Neural progenitor cell (in vitro differentiated cells): Measurements from ENCODE around the gene STX8. TPM values are rescaled to one million over a fixed set of nuclear protein-coding genes. Genes with fewer than 3 reads are reported as not detected.

Experiments
- DNase-seq: peaks from one replicate; pipeline ENCODE4 v3.0.0-alpha.2; 2016; ENCODE audit warnings: low spot score
- H2AFZ ChIP-seq: fragments of 200-600 bp; sonication (generic); replicated peaks from 2 replicates; pipeline ENCODE4 v1.6.1; 2016; ENCODE audit warnings: antibody characterized with exemption
- H3F3A ChIP-seq: fragments of 200-600 bp; sonication (generic); 2 replicates; pipeline ENCODE4 v1.6.1; 2016; ENCODE audit warnings: antibody characterized with exemption, low read depth
- H3K27ac ChIP-seq: fragments of 200-600 bp; sonication (generic); 2 replicates; pipeline ENCODE4 v1.5.1; 2016; ENCODE audit warnings: mild to moderate bottlenecking
- H3K27me3 ChIP-seq: fragments of 200-600 bp; sonication (generic); 2 replicates; pipeline ENCODE4 v1.6.1; 2016; ENCODE audit warnings: mild to moderate bottlenecking, moderate library complexity
- H3K36me3 ChIP-seq: fragments of 200-600 bp; sonication (generic); 2 replicates; pipeline ENCODE4 v1.5.1; 2016
- H3K4me1 ChIP-seq: fragments of 200-600 bp; sonication (generic); 2 replicates; pipeline ENCODE4 v1.6.1; 2016; ENCODE audit warnings: mixed run types
- H3K4me2 ChIP-seq: fragments of 200-600 bp; sonication (generic); 2 replicates; pipeline ENCODE4 v1.6.1; 2016
- H3K4me3 ChIP-seq: fragments of 200-600 bp; sonication (generic); 2 replicates; pipeline ENCODE4 v1.5.1; 2016
- H3K79me2 ChIP-seq: fragments of 200-600 bp; sonication (generic); 2 replicates; pipeline ENCODE4 v1.6.1; 2016; ENCODE audit warnings: low read depth
- H3K9ac ChIP-seq: fragments of 200-600 bp; sonication (generic); 2 replicates; pipeline ENCODE4 v1.6.1; 2016
- H3K9me3 ChIP-seq: fragments of 200-600 bp; sonication (generic); 2 replicates; pipeline ENCODE4 v1.5.1; 2016; ENCODE audit warnings: low read depth
- H4K20me1 ChIP-seq: fragments of 200-600 bp; sonication (generic); 2 replicates; pipeline ENCODE4 v1.6.1; 2016; ENCODE audit warnings: low read depth
- H3K27ac Mint-ChIP-seq: 3 replicates; pipeline ENCODE4 v1.8.0; 2021; ENCODE audit warnings: mixed read lengths
- H3K27me3 Mint-ChIP-seq: 2 replicates; pipeline ENCODE4 v1.8.0; 2022; ENCODE audit warnings: low read depth, mild to moderate bottlenecking, inconsistent platforms, moderate library complexity, mixed read lengths; ENCODE audit not compliant: insufficient read depth
- H3K36me3 Mint-ChIP-seq: 3 replicates; pipeline ENCODE4 v1.8.0; 2021; ENCODE audit warnings: mixed read lengths
- H3K4me1 Mint-ChIP-seq: 3 replicates; pipeline ENCODE4 v1.8.0; 2021; ENCODE audit warnings: mixed read lengths
- H3K4me3 Mint-ChIP-seq: 3 replicates; pipeline ENCODE4 v1.8.0; 2021; ENCODE audit warnings: mild to moderate bottlenecking, moderate library complexity, mixed read lengths
- H3K9me3 Mint-ChIP-seq: 3 replicates; pipeline ENCODE4 v1.8.0; 2020; ENCODE audit warnings: mixed read lengths
- CTCF ChIP-seq: fragments of 200-600 bp; sonication (generic); IDR thresholded peaks from 2 replicates; pipeline ENCODE4 v1.5.1; 2017; ENCODE audit warnings: antibody characterized with exemption, mild to moderate bottlenecking
- EZH2 ChIP-seq: fragments of 200-600 bp; sonication (generic); IDR thresholded peaks from 2 replicates; pipeline ENCODE4 v1.6.1; 2017; ENCODE audit warnings: antibody characterized with exemption, mild to moderate bottlenecking, moderate library complexity
- EZH2phosphoT487 ChIP-seq: fragments of 200-600 bp; sonication (generic); IDR thresholded peaks from 2 replicates; pipeline ENCODE4 v1.6.1; 2017; ENCODE audit warnings: antibody characterized with exemption
- total RNA-seq: library from RNA; depleted of rRNA; stranded (reverse); fragments of >200 nt; gene quantifications from 2 replicates; pipeline ENCODE4 v1.2.3, GENCODE V29; 2015; ENCODE audit warnings: low replicate concordance

STX8 gene
- total RNA-seq, 1 donor from 2014 or later = 79.7 TPM

GRCh38 chr17:9234389-9234945 lies 341.2 kb downstream of the STX8 start:
- H3K4me1 ChIP-seq = peaks cover 4% of the 10 kb centered on the region
- no peak overlapping the region for H3K9ac ChIP-seq
- Mint-ChIP-seq H3K4me3 (no peak overlapping the region), H3K9me3 (no peaks in the 10 kb centered on the region), H3K4me1 (peaks cover 25% of the 10 kb centered on the region), H3K36me3 (no peaks in the 10 kb centered on the region), H3K27ac (no peak overlapping the region), H3K27me3 (peaks cover 19% of the 10 kb centered on the region)
- no peaks in the 10 kb centered on the region for H3K9me3 ChIP-seq
- H3F3A ChIP-seq = peaks cover 4% of the 10 kb centered on the region
- no peak overlapping the region for H3K4me3 ChIP-seq
- H3K27me3 ChIP-seq = peaks cover 19% of the 10 kb centered on the region
- no peaks in the 10 kb centered on the region for H3K79me2 ChIP-seq
- no peak overlapping the region for H3K27ac ChIP-seq
- H2AFZ ChIP-seq = no peak overlapping the region
- TF ChIP-seq CTCF = no peak
- TF ChIP-seq EZH2phosphoT487 = no peak
- no peak for TF ChIP-seq EZH2
- no peak for DNase-seq
- H4K20me1 ChIP-seq = peaks cover 18% of the 10 kb centered on the region
- no peaks in the 10 kb centered on the region for H3K36me3 ChIP-seq
- no peak overlapping the region for H3K4me2 ChIP-seq

DNA sequence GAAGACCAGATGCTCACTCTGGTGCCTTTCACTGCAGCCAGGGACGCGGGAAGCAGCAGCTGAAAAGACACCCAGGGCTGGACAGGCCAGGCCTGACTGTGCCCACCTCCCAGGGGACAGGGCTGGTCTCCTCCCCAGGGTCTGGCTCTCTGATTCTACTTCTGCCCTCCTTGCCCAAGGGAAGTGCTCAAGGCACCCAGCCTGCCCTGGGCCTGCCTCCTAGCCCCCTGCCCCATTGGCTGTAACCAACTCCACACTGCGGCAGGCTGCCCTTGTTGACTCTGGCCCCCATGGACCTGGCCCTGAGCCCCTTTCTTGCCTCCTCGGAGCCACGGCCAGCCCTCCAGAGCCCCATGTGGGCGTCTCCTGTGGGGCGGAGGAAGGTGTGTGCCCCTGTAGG lies 341.9 kb downstream of the STX8 start:
- TF ChIP-seq CTCF (no peak), EZH2phosphoT487 (no peak), EZH2 (no peak)
- Mint-ChIP-seq H3K4me3 (no peak overlapping the region), H3K9me3 (no peaks in the 10 kb centered on the region), H3K4me1 (peaks cover 21% of the 10 kb centered on the region), H3K36me3 (no peaks in the 10 kb centered on the region), H3K27me3 (peaks cover 18% of the 10 kb centered on the region), H3K27ac (no peak overlapping the region)
- no peak overlapping the region for H3K27ac ChIP-seq
- peaks cover 4% of the 10 kb centered on the region for H3K4me1 ChIP-seq
- no peak overlapping the region for H2AFZ ChIP-seq
- H3K27me3 ChIP-seq = peaks cover 12% of the 10 kb centered on the region
- H3F3A ChIP-seq = no peaks in the 10 kb centered on the region
- H3K4me2 ChIP-seq = no peak overlapping the region
- H4K20me1 ChIP-seq = peaks cover 11% of the 10 kb centered on the region
- no peak overlapping the region for H3K9ac ChIP-seq
- DNase-seq = no peak
- H3K4me3 ChIP-seq = no peak overlapping the region
- no peaks in the 10 kb centered on the region for H3K9me3 ChIP-seq
- no peaks in the 10 kb centered on the region for H3K36me3 ChIP-seq
- no peaks in the 10 kb centered on the region for H3K79me2 ChIP-seq

DNA sequence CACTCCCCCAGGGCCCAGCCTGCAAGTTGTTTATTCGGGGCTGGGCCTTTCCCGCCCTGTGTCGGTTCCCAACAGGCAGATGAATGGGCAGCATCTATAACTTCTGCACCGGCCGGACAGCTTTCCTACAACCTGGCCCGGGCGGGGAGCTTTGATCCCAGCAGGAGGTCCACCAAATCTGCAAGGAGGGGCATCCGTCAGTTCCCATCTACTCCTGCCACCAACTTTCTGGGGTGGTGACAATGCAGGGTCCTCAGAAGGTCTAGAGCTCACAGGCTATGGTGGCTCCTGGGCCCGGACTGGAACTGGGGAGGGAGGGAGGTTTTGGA lies 342.4 kb downstream of the STX8 start:
- H3K9me3 Mint-ChIP-seq = no peaks in the 10 kb centered on the region
- Histone ChIP-seq H3K9me3 (no peaks in the 10 kb centered on the region), H3K27me3 (peaks cover 7% of the 10 kb centered on the region), H4K20me1 (peaks cover 7% of the 10 kb centered on the region), H3K79me2 (no peaks in the 10 kb centered on the region), H3K4me3 (no peak overlapping the region), H3K36me3 (no peaks in the 10 kb centered on the region), H3K9ac (no peak overlapping the region), H3K4me2 (no peak overlapping the region), H3K27ac (no peak overlapping the region), H3K4me1 (peaks cover 4% of the 10 kb centered on the region), H2AFZ (no peak overlapping the region), H3F3A (no peaks in the 10 kb centered on the region)
- no peak overlapping the region for H3K4me3 Mint-ChIP-seq
- TF ChIP-seq CTCF (no peak), EZH2 (no peak), EZH2phosphoT487 (no peak)
- peaks cover 17% of the 10 kb centered on the region for H3K4me1 Mint-ChIP-seq
- H3K36me3 Mint-ChIP-seq = no peaks in the 10 kb centered on the region
- H3K27ac Mint-ChIP-seq = no peak overlapping the region
- no peak for DNase-seq
- peaks cover 16% of the 10 kb centered on the region for H3K27me3 Mint-ChIP-seq
